Suppressor macrophage treated with lipopolysaccharide for 4 hours (primary cell): ENCODE results near the gene ZNF567.
A peak's percentile ranks its signal among the peaks of the same experiment; 100 is the strongest.
"Not testable (repeated sequence)": the region's sequence is repeated elsewhere in the genome, so short reads cannot be mapped to it uniquely, and the experiment has no call there.

Source experiments
- DNase-seq: peaks from one replicate; pipeline ENCODE4 v3.0.0-alpha.2; 2020

Gene ZNF567

DNA sequence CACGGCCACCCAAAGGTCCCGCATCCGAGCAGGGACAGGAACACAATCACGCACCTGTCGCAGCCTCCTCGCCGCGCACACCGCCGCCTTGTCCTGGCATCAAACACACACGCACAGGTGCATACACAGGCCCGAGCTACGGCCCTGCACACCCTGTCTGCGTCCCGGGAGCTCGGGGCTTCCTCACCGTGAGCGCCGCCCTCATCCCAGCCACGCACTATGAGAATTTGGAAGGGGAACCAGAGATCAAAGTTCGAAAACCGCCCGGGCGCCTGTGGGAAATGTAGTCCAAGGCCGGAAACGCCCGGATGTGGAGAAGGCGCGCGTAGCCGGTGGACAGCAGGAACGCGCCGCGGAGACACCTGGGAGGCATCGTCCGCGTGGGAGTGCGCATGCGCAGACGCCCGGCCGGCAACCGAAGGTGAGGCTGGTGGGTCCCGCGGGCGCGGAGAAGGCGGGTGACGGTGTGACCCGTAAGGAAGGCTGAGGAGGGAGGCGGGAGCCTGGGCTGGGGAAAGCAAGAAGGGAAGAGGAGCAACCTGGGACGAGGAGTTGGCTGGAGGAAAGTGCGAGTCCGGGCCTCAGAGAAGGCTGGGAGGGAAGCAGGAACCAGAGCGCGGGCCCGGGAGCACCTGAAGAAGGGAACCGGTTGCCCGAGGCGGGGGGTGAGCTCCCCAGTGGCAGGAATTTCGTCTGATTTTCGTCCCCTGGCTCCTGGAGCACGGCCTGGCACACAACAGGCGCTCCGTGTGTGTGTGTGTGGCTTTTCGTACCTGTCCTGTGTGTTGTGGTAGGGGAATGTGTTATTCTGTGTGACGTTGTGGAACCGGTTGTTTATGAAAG is at the start of gene ZNF567:
Gene ZNF567 (plus strand): TSS at position 399 of the 843 bp plus-strand sequence. CDS start 7,256 bp downstream, outside the sequence.
- DNase-seq = peak; percentile 97

DNA sequence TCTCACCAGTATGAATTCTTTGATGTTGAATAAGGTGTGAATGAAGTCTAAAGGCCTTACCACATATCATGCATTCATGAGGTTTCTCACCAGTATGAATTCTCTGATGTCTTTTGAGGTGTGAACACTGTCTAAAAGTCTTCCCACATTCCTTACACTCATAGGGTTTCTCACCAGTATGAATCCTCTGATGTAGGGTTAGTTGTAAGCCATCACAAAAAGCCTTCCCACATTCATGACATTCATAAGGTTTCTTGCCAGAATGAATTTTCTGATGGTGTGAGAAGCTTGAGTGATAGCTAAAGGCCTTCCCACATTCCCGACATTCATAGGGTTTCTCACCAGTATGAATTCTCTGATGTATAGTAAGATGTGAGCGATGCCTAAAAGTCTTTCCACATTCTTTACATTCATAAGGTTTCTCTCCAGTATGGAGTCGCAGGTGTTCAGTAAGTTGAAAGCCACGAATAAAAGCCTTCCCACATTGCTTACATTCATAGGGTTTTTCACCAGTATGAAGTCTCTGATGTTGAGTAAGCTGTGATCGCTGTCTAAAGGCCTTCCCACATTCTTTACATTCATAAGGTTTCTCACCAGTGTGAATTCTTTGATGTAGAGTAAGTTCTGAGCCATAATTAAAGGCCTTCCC is 48.4 kb upstream of the ZNF567 start:
- peak; percentile 0 for DNase-seq

DNA sequence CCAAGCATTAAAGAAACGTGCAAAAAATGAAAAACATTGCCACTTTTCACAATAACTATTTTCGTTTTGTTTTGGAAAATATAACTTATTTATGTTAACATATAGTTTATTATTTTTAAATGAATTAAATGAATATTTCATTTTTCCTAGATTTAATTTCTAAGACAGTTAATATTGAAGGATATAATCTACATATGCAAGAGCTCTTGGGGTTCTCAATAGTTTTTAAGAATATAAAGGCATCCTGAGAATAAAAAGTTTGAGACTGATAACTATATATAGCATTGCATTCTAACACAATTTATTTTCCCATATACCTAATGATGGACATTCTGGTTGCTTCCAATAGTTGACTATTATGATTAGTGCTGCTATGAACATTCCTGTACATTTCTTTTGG is 40.7 kb upstream of the ZNF567 start:
- no peak for DNase-seq

DNA sequence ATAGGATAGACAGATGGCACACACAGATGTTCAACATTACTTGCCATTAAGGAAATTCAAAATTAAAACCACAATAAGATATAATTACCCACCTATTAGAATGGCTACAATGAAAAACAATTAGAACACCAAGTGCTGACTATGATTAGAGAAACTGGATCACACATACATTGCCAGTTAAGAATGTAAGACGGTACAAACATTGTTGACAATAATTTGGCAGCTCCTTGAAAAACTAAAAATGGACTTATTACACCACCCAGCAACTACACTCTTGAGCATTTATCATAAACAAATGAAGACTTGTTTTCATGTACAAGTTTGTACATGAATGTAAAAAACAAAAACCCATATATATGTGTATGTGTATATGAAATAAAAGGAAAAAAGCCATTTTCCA is 34.5 kb upstream of the ZNF567 start:
- no peak for DNase-seq

DNA sequence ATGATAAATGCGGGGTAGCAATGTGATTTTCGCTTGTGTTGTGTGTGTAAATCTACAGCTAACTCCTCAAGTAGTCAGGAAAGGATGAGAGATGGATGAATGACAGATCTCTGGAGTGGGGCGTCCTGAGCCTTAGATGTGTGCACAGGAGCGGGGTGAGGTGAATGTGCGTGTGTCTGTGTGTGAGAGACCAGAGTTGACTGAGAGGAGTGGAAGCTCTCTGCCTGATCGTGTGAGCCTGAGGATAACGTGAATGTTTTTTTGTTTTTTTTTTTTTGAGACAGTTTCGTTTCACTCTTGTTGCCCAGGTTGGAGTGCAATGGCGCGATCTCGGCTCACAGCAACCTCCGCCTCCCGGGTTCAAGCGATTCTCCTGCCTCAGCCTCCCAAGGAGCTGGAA is 21.6 kb upstream of the ZNF567 start:
- no peak for DNase-seq

DNA sequence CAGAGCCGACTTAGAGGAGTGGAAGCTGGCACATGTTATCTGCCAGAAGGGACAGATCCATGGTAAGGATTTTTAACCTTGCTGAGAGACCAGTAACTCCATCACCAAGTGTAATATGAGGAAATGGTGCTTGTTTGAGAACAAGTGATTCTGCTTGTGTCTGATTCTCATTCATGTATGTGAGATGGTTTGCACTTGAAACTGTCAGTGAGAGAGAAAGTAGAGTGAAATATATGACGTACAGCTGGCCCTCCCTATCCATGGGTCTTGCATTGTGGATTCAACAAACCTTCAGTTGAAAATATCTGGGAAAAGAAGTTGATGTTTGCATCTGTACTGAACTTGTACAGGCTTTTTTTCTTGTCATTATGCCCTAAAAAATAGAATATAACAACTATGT is 18.8 kb upstream of the ZNF567 start:
- no peak for DNase-seq

DNA sequence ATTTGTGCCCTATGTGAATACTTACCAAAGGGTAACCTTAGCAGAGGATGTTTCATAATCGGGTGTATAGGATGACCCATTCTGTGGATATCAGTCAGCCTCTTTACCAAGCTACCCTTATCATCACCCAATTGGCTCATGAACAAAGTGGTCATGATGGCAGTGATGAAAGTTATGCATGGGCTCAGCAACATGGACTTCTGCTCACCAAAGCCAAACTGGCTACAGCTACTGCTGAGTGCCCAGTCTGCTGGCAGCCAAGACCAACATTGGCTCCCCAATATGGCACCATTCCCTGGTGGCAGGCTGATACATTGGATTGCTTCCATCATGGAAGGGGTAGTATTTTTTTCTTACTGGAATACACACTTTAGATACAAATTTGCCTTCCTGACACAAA is 15.0 kb upstream of the ZNF567 start:
- DNase-seq = no peak

DNA sequence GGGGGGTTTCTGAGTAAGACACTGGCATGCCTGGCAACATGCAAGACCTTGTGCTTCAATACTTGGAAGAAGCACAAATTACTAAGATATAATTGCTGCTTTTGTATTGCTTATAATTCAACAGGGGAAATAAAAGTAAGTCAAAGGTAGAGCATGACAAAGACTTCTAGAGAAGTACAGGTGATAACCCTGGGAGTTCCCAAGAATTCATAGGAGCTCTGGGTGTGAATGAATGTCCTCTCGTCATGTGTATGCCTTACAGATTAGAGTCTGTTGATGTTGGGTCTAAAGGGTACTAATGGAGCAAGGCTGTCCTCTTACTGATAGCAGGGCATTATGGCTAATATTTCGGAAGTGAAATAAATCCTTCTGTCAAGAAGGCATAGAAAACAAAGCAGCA is 13.2 kb upstream of the ZNF567 start:
- no peak for DNase-seq

DNA sequence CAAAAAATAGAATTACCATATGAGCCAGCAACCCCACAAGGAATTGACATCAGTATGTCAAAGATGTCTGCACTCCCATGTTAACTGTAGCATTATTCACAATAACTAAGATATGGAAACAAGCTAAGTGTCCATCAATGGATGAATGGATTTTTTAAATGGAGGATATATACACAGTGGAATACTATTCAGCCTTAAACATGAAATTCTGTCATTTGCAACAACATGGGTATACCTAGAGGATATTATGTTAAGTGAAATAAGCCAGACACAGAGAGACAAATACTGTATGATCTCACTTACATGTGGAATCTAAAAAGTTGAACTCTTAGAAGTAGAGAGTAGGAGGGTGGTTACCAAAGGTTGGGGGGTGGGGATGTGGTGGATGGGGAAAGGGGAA is 8.0 kb upstream of the ZNF567 start:
- no peak for DNase-seq

DNA sequence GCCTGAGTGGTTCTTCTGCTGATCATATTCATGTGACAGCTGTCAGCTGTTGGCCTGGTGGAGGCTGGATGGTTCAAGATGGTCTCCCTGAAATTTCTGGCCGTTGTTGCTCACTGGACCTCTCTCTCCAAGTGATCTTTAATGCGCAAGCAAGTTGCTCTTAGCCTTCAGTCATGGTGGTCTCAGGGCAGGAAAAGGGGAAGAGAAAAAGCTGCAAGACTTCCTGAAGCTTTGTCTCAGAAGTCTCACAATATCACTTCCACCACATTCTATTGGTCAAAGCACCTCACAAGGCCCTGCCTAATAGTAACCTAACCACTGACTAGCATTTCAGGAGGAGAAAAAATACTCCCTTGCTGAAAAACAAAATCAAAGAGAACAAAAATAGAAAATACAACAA is 1.6 kb upstream of the ZNF567 start:
- DNase-seq = no peak

DNA sequence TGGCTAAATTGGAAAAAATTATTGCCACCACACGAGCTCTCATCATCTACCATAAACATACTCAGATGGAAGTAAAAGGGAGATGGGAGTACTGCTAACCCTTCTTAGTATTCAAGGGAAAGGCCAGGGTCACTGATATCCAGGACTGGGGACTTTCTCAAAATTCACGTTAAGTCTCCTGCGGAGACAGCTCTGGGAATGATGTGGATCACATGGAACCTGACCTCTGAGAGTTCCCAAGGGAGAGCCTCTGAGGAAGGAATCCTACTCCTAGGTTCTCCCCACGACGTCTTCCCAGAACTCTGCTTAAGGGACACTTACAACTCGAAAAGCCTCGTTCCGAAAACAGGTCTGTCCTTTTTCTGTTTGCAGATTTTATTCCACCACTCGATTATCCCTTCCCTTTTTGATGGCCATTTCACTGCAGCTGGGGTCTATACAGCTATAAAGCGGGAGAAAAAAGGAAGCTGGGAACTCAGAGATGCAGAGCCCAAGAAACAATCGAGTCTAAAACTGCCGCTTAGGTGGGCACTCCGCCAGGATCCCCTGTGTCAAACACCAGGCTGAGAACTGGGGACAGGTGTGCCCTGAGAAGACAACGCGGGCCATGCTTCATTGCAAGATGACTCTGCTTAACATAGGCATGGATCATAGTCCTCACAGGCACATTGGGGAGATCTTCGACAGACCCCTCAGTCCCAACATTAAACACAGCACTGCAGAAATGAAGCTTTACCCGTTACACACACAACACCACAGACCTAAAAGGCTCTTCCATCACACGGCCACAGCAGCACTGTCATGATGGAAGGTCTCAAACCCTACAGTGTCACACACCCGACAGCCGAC is 823 bp upstream of the ZNF567 start:
- no peak for DNase-seq

DNA sequence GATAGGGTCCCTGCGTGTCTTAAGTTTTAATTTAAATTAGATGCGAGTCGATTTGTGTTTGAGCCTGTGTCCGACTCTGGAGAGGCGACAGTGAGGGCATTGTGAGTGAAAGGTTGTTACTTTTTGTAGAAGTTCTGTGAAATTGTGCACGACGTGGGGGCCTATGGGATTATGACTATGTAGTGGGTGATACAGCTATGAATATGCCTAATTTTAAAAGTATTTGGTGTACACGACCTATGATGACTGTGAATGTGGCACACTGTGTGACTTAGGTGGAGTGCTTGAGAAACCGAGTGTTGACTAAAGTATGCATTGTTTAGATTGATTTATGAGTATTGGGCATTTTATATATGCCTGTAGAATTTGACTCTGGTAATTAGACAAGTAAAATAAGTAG is 646 bp downstream of the ZNF567 start:
- DNase-seq = no peak

DNA sequence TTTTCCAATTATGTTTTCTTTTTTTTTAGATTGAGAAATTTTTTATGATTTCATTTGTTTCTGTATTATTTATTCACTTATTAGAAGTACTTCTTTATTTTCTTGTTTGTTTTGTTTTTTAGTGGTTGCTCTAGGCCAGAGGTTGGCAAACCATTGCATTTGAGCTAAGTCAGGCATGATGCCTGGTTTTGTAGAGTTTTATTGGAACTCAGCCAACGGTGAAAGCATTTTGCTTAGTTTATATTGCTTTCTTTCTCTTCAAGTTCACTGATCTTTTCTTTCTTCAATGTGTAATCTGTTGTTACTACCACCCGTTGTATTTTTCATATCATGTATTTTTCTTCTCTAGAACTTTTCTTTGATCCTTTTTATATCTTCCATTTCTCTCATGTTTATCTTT is 19.7 kb downstream of the ZNF567 start:
- DNase-seq = no peak

DNA sequence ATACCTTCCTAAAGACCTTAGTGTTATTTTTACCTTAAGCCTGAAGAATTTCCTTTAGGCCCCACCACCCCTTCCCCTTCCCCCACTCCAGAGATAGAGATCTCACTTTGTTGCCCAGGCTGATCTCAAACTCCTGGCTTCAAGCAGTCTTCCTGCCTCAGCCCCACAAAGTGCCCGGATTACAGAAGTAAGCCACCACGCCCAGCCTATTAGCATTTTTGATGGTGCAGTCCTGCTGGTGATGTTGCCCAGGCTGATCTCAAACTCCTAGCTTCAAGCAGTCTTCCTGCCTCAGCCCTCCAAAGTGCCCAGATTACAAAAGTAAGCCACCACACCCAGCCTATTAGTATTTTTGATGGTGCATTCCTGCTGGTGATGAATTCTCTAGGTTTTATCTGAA is 22.0 kb downstream of the ZNF567 start:
- no peak for DNase-seq

DNA sequence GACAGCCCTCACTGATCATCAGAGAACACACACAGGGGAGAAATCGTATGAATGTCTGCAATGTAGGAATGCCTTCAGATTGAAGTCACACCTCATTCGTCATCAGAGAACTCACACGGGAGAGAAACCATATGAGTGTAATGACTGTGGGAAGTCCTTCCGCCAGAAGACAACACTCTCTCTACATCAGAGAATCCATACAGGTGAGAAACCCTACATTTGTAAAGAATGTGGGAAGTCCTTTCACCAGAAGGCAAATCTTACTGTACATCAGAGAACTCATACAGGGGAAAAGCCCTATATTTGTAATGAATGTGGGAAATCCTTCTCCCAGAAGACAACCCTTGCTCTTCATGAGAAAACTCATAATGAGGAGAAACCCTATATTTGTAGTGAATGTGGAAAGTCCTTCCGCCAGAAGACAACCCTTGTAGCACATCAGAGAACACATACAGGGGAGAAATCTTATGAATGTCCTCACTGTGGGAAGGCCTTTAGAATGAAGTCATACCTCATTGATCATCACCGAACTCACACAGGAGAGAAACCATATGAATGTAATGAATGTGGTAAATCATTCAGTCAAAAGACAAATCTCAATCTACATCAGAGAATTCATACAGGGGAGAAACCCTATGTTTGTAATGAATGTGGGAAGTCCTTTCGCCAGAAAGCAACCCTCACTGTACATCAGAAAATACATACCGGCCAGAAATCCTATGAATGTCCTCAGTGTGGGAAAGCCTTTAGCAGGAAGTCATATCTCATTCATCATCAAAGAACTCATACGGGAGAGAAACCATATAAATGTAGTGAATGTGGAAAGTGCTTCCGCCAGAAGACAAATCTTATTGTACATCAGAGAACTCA is 32.5 kb downstream of the ZNF567 start:
- no peak for DNase-seq

DNA sequence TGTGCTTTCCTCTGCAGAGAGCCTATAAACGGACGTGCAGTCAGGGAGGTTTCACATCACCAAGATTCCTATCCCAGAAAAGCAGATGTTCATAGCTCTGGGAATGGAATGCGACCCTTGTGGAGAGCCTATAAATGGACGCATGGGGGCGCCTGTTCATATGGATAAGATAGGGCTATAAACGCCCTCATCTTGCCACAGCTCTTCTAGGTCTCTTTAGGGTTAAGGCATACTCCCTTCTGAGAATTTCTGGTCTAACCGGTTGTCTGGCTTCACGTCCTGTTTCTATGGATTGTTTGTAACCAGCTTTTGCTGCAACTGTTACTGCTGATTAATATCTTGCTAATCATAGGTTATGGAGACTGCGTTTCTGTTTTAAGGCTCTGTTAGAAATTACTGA is 48.8 kb downstream of the ZNF567 start:
- not testable (repeated sequence) for DNase-seq

DNA sequence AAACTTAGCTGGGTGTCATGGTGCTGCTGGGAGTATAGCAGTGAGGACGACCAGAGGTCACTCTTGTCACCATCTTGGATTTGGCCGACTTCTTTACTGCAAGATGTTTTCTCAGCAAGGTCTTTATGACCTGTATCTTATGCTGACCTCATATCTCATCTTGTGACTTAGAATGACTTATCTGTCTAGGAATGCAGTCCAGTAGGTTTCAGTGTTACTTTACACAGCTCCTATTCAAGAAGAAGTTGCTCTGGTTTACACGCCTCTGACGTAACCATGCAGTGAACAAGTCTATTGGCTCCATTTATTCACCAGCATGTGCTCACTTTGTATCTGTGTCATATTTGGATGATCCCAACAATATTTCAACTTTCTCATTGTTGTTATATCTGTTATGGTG is 58.5 kb downstream of the ZNF567 start:
- no peak for DNase-seq

DNA sequence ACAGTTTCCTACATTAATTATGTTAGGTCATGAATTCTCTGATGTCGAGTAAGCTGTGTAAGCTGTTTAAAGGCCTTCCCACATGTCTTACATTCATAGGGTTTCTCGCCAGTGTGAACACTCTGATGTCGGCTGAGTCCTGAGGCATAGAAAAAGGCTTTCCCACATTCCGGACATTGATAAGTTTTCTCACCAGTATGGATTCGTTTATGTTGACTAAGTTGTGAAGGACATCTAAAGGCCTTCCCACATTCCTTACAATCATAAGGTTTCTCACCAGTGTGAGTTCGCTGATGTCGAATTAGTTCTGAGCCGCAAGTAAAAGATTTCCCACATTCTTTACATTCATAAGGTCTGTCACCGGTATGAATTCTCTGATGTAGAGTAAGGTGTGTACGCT is 60.3 kb downstream of the ZNF567 start:
- no peak for DNase-seq

DNA sequence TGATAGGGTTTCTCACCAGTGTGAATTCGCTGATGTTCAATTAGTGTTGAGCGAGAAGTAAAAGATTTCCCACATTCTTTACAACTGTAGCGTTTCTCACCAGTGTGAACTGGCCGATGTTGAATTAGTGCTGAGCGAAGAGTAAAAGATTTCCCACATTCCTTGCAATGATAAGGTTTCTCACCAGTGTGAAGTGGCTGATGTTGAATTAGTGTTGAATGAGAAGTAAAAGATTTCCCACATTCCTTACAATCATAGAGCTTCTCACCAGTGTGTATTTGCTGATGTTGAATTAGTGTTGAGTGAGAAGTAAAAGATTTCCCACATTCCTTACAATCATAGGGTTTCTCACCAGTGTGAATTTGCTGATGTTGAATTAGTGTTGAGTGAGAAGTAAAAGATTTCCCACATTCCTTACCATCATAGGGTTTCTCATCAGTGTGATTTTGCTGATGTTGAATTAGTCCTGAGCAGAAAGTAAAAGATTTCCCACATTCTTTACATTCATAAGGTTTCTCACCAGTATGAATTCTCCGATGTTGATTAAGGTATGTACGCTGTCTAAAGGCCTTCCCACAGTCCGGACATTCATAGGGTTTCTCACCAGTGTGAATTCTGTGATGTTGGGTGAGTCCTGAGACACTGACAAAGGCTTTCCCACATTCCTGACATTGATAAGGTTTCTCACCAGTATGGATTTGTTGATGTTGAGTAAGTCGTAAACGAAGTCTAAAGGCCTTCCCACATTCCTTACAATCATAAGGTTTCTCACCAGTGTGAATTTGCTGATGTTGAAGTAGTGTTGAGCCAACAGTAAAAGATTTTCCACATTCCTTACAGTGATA is 61.2 kb downstream of the ZNF567 start:
- DNase-seq = no peak

DNA sequence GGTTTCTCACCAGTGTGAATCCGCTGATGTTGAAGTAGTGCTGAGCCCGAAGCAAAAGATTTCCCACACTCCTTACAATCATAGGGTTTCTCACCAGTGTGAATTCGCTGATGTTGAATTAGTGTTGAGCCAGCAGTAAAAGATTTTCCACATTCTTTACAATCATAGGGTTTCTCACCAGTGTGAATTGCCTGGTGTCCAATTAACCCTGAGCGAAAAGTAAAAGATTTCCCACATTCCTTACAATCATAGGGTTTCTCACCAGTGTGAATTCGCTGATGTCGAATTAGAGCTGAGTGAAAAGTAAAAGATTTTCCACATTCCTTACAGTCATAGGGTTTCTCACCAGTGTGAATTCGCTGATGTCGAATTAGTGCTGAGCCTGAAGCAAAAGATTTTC is 62.2 kb downstream of the ZNF567 start:
- DNase-seq = not testable (repeated sequence)

DNA sequence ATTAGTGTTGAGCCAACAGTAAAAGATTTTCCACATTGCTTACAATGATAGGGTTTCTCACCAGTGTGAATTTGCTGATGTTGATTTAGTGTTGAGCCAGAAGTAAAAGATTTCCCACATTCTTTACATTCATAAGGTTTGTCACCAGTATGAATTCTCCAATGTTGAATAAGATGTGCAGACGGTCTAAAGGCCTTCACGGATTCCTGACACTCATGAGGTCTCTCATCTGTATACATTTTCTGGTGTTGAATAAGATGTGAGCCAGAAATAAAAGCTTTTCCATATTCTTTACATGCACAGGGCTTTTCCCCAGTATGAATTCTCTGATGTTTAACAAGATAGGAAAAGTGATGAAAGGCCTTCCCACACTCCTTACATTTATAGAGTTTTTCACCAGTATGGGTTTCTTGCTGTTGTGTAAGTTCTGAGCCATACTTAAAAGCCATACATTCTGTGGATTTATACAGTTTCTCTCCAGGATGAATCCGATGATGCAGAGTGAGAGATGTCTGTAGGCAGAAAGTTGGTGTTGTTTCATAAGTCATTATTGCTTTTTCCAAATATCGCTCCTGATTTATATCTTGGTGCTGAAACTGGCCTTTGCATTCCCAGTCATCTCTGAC is 62.8 kb downstream of the ZNF567 start:
- no peak for DNase-seq
